ENCODE data around the gene RPS6KL1. TPM values are rescaled to one million over a fixed set of nuclear protein-coding genes. Genes with fewer than 3 reads are reported as not detected.
A peak's percentile ranks its signal among the peaks of the same experiment; 100 is the strongest.

Gene RPS6KL1
- total RNA-seq, 2 experiments from 2014 or later, result 2.5 to 3.6 TPM

DNA sequence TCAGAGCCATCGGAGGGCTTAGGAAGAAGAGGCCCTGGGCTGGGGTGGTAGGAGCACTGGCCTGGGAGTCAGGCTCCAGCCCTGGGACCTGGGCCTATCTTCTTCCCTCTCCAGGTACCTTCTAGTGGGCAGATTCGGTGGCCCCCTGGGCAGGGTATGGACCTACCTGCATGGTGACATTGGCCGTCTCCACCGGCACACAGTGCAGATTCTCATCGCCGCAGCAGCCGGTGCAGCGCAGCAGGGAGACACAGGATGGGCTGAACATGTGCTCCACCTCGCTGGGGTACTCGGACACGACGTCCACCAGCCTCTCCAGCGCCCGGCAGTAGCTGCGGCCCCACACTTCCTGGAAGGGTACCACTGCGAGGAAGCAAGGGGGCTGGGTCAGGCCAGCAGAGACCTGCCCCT lies 26.1 kb upstream of the RPS6KL1 start:
- no peak for DNase-seq
- no peak overlapping the region for H3K27ac Mint-ChIP-seq
- no peaks in the 10 kb centered on the region for H3K27me3 Mint-ChIP-seq
- CTCF ChIA-PET, result interaction anchor here (1.0 to 6.6 kb wide), 3 partner anchors 71 to 355 kb away, joined by 4 to 86 read pairs (median 4); no protein-coding TSS in a partner anchor
- H3K9me3 Mint-ChIP-seq (ENCODE audit: low read depth), result no peaks in the 10 kb centered on the region
- H3K4me3 Mint-ChIP-seq, result no peak overlapping the region
- H3K36me3 Mint-ChIP-seq, result no peaks in the 10 kb centered on the region
- peaks cover 5% of the 10 kb centered on the region for H3K4me1 Mint-ChIP-seq
- no peak for ATAC-seq

DNA sequence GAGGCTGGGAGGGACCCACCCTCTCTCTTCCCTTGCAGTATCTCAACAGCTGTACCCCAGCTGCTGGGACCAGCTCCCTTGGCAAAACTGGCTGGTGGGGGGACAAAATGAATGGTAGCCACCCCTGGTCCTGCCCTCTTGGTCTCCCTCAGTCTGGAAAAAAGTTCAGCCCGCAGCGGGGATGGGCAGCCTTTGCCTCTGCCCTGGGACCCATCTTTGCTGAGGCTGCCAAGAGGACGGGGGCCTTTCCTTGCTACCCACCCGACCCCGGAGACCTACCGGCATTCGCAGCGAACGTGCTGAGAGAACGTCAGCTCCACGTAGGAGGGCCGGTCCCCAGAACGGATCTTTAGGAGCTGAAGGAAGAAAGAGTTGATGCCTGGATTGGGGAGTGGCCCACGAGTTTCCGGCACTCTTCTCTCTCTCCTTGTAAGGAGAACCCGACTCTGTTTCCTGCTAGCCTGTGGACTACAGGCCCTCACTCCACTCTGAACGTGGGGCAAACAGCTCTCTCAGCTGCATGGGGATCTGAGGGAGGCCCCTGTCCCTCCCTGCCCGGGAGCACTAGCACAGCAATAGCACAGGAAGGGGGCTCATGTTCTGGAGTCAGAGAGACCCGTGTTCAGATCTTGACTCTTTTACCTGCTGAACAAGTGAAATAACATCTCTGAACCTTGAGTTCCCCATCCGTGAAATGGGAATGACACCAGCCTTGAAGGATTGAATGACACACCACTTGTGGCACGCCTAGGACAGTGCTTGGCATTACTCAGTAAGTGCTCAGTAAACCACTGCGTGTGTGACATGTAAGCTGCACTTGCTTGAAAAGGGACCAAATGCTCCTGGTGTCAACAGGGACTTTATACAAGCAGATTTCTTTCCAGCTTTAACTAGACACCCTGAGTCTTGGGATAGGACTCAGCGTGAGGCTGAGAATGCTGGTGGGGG lies 25.4 kb upstream of the RPS6KL1 start:
- H3K4me3 Mint-ChIP-seq, result no peak overlapping the region
- H3K27me3 Mint-ChIP-seq, result no peaks in the 10 kb centered on the region
- ATAC-seq (no peak), DNase-seq (no peak)
- CTCF ChIA-PET, result interaction anchor here (1.0 to 8.5 kb wide), 10 partner anchors 8 to 356 kb away, joined by 3 to 86 read pairs (median 4); partner anchors contain the start of gene ACYP1
- no peak overlapping the region for H3K27ac Mint-ChIP-seq
- H3K9me3 Mint-ChIP-seq (ENCODE audit: low read depth), result no peaks in the 10 kb centered on the region
- H3K36me3 Mint-ChIP-seq, result no peaks in the 10 kb centered on the region
- peaks cover 5% of the 10 kb centered on the region for H3K4me1 Mint-ChIP-seq

DNA sequence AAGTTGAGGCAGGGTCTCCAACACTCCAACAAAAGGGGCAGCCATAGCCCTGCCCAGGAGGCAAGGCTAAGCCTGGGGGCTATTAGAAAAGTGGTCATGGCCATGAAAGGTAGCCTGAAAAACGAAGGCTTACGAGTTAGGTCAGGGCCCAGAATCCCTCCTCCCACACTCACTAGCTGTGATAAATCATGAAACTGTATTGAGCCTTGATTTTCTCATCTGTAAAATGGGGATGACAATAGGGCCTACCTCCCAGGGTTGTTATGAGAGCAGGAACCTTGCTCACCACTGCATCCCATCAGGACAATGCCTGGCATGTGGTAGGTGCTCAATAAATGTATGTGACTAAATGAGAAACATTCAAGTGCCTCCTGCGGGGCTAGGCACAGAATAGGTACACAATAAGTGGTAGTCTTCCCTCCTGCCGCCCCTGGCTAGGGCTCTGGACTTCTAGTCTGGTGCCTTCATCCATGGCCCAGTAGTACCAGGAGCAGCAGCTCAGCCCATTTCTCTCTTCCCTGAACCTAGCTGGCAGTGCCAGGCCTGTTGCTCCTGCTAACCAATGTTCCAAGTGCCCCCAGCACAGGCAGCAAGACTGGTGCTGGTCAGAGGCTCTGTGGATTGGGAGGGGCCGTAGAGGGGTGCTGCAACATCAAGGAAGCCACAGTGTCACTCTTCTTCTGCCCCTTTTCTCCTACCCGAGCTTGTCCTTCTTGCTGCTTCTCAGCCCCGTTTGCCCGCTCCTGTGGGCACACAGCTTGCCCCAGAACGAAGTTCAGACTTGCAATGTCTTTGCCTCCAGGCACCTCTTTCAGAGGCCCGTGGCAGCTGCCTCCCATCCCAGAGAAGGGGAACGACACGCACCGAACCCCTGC lies 24.5 kb upstream of the RPS6KL1 start:
- no peak overlapping the region for H3K4me3 Mint-ChIP-seq
- no peak overlapping the region for H3K27ac Mint-ChIP-seq
- ATAC-seq (no peak), DNase-seq (no peak)
- no peaks in the 10 kb centered on the region for H3K27me3 Mint-ChIP-seq
- H3K36me3 Mint-ChIP-seq, result no peaks in the 10 kb centered on the region
- peaks cover 9% of the 10 kb centered on the region for H3K4me1 Mint-ChIP-seq
- H3K9me3 Mint-ChIP-seq (ENCODE audit: low read depth), result no peaks in the 10 kb centered on the region
- CTCF ChIA-PET, result interaction anchor here (0.6 to 8.5 kb wide), 20 partner anchors 8 to 356 kb away, joined by 3 to 86 read pairs (median 6); partner anchors contain the start of genes ACYP1, PGF and ZC2HC1C

DNA sequence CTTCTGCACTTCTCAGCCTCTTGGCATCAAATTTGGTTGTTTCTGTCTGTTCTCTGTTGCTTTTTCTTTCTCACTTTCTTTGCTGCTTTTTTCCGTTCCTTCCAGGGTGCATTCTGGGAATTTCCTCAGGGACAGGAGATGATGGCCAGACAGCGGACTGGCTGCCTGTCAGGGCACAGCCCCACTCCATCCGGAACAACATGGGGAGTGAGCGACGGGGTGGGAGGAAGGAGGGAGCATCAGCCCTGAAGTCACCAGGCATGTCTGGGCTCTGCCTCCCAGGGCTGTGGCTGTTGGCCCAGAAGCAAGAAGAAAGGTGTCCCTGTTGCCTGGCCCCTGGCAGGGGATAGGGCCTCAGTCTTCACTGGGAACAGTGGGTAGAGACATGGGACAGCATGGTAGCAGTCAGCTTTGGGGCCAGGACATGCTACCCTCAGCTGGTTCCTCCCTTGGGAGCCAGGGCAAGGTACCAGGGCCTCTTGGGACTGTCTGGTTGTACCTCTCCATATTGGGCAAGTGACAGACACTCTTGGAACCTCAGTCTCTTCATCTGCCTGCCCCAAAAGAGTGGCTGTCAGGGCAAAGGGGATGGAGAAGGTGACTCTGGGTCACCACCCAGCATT lies 23.7 kb upstream of the RPS6KL1 start:
- H3K27ac Mint-ChIP-seq, result no peak overlapping the region
- no peaks in the 10 kb centered on the region for H3K27me3 Mint-ChIP-seq
- peaks cover 14% of the 10 kb centered on the region for H3K4me1 Mint-ChIP-seq
- no peaks in the 10 kb centered on the region for H3K36me3 Mint-ChIP-seq
- no peak overlapping the region for H3K4me3 Mint-ChIP-seq
- CTCF ChIA-PET, result interaction anchor here (0.6 to 8.5 kb wide), 29 partner anchors 8 to 357 kb away, joined by 3 to 86 read pairs (median 5); partner anchors contain the start of genes ACYP1, PGF and ZC2HC1C
- ATAC-seq (no peak), DNase-seq (no peak)
- no peaks in the 10 kb centered on the region for H3K9me3 Mint-ChIP-seq (ENCODE audit: low read depth)

DNA sequence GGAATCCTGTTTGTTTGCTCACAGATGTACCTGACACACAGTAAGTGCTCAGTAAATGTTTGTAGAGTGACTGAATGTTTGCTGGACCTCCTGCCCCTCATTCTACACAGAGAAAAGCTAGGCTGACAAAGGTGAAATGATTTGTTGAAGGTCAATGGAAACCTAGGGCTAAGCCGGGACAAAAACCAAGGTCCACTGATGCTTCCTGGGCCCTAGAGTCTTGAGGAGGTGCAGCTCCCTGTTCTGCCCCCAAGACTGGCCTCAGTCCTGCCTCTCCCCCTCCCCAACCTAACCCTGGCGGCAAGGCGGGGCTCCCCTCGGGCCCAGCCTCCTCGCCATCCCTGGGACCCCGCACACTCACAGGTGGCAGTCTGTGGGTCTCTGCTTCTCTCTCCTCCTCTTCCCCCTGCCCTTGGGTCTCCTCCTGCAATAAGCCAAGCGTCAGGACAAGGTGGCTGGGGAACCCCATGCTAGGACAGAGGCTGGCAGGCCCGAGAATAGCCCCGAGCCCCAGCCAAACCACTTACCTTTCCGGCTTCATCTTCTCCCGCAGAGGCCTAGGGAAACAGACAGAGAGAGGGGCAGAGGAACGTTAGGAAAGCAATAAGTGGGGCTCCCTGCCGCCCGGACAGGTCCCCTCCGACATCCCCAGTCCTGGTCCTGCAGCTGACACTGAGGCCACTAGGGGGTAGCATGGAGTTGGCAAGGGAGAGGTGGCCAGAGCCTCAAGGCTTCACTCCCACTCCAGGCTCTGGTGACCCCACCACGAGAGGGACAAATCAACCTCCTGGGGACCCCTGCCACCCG lies 23.0 kb upstream of the RPS6KL1 start:
- ATAC-seq (peak; percentile 78), DNase-seq (peak; percentile 87)
- H3K27me3 Mint-ChIP-seq, result no peaks in the 10 kb centered on the region
- H3K27ac Mint-ChIP-seq, result no peak overlapping the region
- CTCF ChIA-PET, result interaction anchor here (0.6 to 8.5 kb wide), 46 partner anchors 8 to 358 kb away, joined by 3 to 86 read pairs (median 4); partner anchors contain the start of genes ACYP1, PGF and ZC2HC1C
- H3K4me1 Mint-ChIP-seq, result peaks cover 22% of the 10 kb centered on the region
- no peaks in the 10 kb centered on the region for H3K36me3 Mint-ChIP-seq
- no peaks in the 10 kb centered on the region for H3K9me3 Mint-ChIP-seq (ENCODE audit: low read depth)
- H3K4me3 Mint-ChIP-seq, result peak overlapping the region; percentile 18

DNA sequence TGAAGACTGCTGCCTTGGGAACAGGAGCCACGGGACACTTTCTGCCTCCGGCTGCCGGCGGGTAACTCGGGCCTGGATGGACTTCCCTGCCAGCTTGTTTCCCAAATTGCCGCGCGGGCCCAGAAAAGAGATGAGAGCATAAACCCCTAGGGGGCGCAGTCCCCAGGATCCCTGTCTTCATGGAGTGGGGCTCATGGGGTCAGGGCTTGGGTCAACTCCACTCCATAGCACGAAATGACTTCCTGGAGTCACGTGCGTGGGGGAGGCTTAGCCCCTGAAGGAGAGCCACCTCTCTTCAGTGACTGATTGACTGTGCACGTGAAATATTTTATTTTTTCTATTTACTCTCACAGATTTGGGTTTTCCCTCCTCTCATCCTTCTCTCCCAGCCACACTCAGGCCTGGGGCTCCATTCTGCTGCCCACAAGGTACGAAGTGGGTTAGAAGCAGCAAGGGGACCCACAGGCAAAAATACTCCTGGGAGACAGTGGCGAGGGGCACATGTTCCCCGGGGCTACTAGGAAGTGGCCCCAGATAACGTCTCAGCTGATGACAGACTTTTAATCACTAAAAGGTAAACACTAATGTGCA lies 22.3 kb upstream of the RPS6KL1 start:
- CTCF ChIA-PET, result interaction anchor here (0.6 to 8.5 kb wide), 43 partner anchors 8 to 357 kb away, joined by 3 to 86 read pairs (median 4); partner anchors contain the start of genes ACYP1 and PGF
- H3K4me3 Mint-ChIP-seq, result no peak overlapping the region
- H3K4me1 Mint-ChIP-seq, result peaks cover 25% of the 10 kb centered on the region
- H3K36me3 Mint-ChIP-seq, result no peaks in the 10 kb centered on the region
- no peak for ATAC-seq
- no peak overlapping the region for H3K27ac Mint-ChIP-seq
- peak; percentile 48 for DNase-seq
- no peaks in the 10 kb centered on the region for H3K27me3 Mint-ChIP-seq
- H3K9me3 Mint-ChIP-seq (ENCODE audit: low read depth), result no peaks in the 10 kb centered on the region

DNA sequence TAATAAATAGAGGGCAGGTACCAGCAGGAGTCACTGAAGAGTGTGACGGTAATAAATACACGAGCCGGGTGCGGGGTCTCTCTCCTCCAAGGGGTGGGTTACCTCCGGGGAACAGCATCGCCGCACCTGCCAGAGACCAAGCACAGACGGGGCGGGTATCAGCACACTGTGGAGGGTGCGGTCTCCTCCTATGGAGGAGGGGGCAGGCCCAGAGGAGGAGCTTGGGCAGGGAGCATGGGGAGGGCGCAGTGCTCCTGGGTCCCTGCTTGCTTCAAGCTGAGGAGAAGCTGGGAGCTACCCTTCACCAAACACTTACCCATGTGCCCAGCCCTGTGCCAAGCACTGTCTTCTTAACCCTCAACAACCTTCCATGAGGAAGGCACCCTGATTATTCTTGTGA lies 19.5 kb upstream of the RPS6KL1 start:
- no peaks in the 10 kb centered on the region for H3K27me3 Mint-ChIP-seq
- H3K27ac Mint-ChIP-seq, result peak overlapping the region; percentile 63
- DNase-seq (no peak), ATAC-seq (no peak)
- no peak overlapping the region for H3K4me3 Mint-ChIP-seq
- H3K36me3 Mint-ChIP-seq, result no peaks in the 10 kb centered on the region
- CTCF ChIA-PET, result interaction anchor here (0.9 to 8.5 kb wide), 9 partner anchors 11 to 146 kb away, joined by 3 to 60 read pairs (median 4); partner anchors contain the start of gene ACYP1
- H3K4me1 Mint-ChIP-seq, result peaks cover 32% of the 10 kb centered on the region
- H3K9me3 Mint-ChIP-seq (ENCODE audit: low read depth), result no peaks in the 10 kb centered on the region

DNA sequence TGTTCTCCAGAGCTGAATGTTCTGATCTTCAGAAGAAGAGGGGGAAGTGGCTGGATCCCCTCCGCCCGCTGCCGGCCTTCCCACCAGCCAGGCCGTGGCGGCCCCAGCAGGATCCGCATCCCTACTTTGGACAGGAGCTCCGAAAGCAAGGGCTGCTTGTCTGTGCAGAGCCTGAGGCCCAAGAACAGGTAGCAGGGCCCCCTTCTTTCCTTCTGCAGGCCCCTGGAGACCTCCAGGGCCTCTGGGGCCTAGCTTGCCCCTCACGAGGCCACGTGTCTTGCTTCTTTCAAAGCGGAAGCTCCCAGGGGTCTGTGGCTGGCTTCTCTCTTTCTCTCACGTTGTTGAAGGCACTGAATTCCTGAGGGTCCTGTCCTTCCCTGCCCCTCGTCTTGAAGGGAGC lies 19.1 kb upstream of the RPS6KL1 start:
- H3K27ac Mint-ChIP-seq, result peak overlapping the region; percentile 87
- no peaks in the 10 kb centered on the region for H3K9me3 Mint-ChIP-seq (ENCODE audit: low read depth)
- ATAC-seq, result no peak
- H3K27me3 Mint-ChIP-seq, result no peaks in the 10 kb centered on the region
- CTCF ChIA-PET, result interaction anchor here (0.5 to 8.5 kb wide), 17 partner anchors 10 to 351 kb away, joined by 3 to 60 read pairs (median 3); partner anchors contain the start of genes ACYP1, PGF and ZC2HC1C
- H3K36me3 Mint-ChIP-seq, result no peaks in the 10 kb centered on the region
- no peak for DNase-seq
- H3K4me3 Mint-ChIP-seq, result peak overlapping the region; percentile 62
- H3K4me1 Mint-ChIP-seq, result peaks cover 32% of the 10 kb centered on the region

DNA sequence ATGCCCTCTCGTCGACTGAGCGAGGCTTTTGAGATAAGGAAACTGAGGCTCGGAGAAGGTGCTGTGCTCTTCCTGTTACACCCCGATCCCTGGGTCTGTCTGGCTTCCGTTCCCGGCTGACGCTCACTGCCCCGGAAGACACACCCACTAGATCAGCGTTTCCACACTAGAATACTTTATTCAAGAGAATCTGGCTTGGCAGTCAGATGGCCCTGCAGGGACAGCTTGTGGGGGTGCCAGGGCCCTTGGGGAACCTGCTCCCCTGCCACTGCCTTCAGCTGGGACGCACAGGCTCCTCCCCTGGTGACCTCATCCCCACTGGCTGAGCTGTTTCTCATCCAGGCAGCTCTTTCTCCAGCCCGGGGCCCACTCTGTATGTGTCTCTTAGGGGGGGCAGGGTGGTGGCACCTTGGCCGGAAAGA lies 18.6 kb upstream of the RPS6KL1 start:
- H3K27me3 Mint-ChIP-seq, result no peaks in the 10 kb centered on the region
- CTCF ChIA-PET, result interaction anchor here (0.5 to 8.5 kb wide), 17 partner anchors 10 to 350 kb away, joined by 3 to 60 read pairs (median 3); partner anchors contain the start of genes ACYP1, PGF and ZC2HC1C
- H3K36me3 Mint-ChIP-seq, result no peaks in the 10 kb centered on the region
- H3K4me1 Mint-ChIP-seq, result peaks cover 32% of the 10 kb centered on the region
- no peaks in the 10 kb centered on the region for H3K9me3 Mint-ChIP-seq (ENCODE audit: low read depth)
- H3K27ac Mint-ChIP-seq, result peak overlapping the region; percentile 87
- DNase-seq (peak; percentile 80), ATAC-seq (peak; percentile 79)
- peak overlapping the region; percentile 62 for H3K4me3 Mint-ChIP-seq

DNA sequence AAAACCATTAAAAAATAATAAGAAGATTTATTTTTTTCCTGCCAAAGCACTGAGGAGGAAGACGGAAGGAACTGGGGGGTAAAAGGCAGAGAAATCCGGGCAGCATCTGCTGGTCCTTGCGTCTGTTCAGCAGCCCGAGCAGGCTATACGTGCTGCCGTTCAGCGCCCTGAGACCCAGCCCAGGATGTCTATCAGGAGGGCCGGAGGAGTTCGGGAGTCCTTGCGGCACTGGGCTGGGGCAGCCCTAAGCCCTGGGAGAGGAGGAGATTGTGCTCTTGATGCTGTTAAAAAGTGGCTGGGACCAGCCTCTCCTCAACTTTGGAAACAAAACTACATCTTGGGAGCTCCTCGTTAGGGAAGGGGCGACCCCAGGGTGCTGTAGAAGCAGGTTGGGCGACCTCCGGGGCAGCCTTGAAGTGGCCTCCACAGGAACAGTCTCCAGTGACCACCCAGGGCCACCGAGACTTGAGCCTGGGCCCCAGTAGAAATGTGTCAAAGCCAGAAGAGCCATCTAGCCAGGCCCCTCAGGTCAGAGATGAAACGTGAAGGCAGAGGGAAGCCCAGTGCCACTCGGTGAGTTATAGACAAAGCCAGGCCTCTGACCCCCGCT lies 18.0 kb upstream of the RPS6KL1 start:
- no peak for DNase-seq
- Mint-ChIP-seq H3K9me3 (ENCODE audit: low read depth) (no peaks in the 10 kb centered on the region), H3K4me3 (peak overlapping the region; percentile 62), H3K27me3 (no peaks in the 10 kb centered on the region), H3K4me1 (peaks cover 28% of the 10 kb centered on the region), H3K27ac (peak overlapping the region; percentile 87), H3K36me3 (no peaks in the 10 kb centered on the region)
- CTCF ChIA-PET, result interaction anchor here (0.8 to 8.5 kb wide), 13 partner anchors 11 to 350 kb away, joined by 3 to 60 read pairs (median 4); partner anchors contain the start of genes ACYP1, PGF and ZC2HC1C
- ATAC-seq, result no peak
